ENCODE results near the gene CCDC40.

GRCh38 chr17:80097127-80097621 lies 60.7 kb downstream of the CCDC40 start:
- TF ChIP-seq CTCF (conservative IDR thresholded peaks at IDR 0.05; ENCODE audit: low read depth, low read length): no peak
- TF ChIP-seq EZH2 (IDR thresholded peaks at IDR 0.05; ENCODE audit: low read length, unreplicated experiment): no peak
